IMR-90 (cell line): Measurements from ENCODE around the gene NAGLU. TPM values are rescaled to one million over a fixed set of nuclear protein-coding genes. Genes with fewer than 3 reads are reported as not detected.

Experiments used
- ATAC-seq: fragments of 200-7000 bp; cut with Tn5 transposase; 2 replicates; pipeline ENCODE4 v1.9.1; 2020; ENCODE audit warnings: low read depth, mild to moderate bottlenecking, moderate library complexity
- BruUV-seq: library from RNA; stranded (reverse); fragments of 400-500 nt; replicated peaks from 2 replicates; lab custom pipeline; 2021; lab: Mats Ljungman, UMichigan
- CTCF ChIA-PET: fragments of 300-600 bp; formaldehyde crosslinking; extraction: SDS; loops from one replicate; lab custom pipeline; 2021; ENCODE audit warnings: antibody characterized with exemption; lab: Yijun Ruan, JAX
- POLR2A ChIA-PET: fragments of 300-600 bp; sonication (Branson Sonifier 250); formaldehyde crosslinking; loops from one replicate; lab custom pipeline; 2022; ENCODE audit warnings: antibody characterized with exemption; ENCODE audit not compliant: unreplicated experiment; lab: Charles Lee
- DNase-seq: peaks from one replicate; pipeline ENCODE4 v3.0.0; 2013
- H2AFZ ChIP-seq: replicated peaks from 2 replicates; pipeline ENCODE3; 2013; ENCODE audit warnings: low read length, mild to moderate bottlenecking; ENCODE audit not compliant: poor library complexity
- H2AK5ac ChIP-seq: 2 replicates; pipeline ENCODE4 v1.6.1; 2013; ENCODE audit warnings: low read depth, low read length, inconsistent platforms
- H2AK9ac ChIP-seq: replicated peaks from 2 replicates; pipeline ENCODE3; 2013; ENCODE audit warnings: mild to moderate bottlenecking, low read depth, low read length, moderate library complexity; ENCODE audit not compliant: poor library complexity
- H2BK120ac ChIP-seq: 2 replicates; pipeline ENCODE4 v1.6.1; 2013; ENCODE audit warnings: low read depth, low read length, inconsistent platforms
- H2BK15ac ChIP-seq: 3 replicates; pipeline ENCODE4 v1.6.1; 2013; ENCODE audit warnings: low read depth, low read length, inconsistent platforms
- H2BK20ac ChIP-seq: 2 replicates; pipeline ENCODE4 v1.6.1; 2013; ENCODE audit warnings: low read depth, mild to moderate bottlenecking, inconsistent platforms, low read length, moderate library complexity
- H2BK5ac ChIP-seq: 2 replicates; pipeline ENCODE4 v1.6.1; 2013; ENCODE audit warnings: mild to moderate bottlenecking, low read depth, low read length, inconsistent platforms; ENCODE audit not compliant: poor library complexity, severe bottlenecking
- H3K14ac ChIP-seq: replicated peaks from 2 replicates; pipeline ENCODE4 v1.6.1; 2013; ENCODE audit warnings: low read depth, low read length, inconsistent platforms
- H3K18ac ChIP-seq: 2 replicates; pipeline ENCODE4 v1.6.1; 2013; ENCODE audit warnings: low read depth, low read length, control low read depth
- H3K23ac ChIP-seq: 2 replicates; pipeline ENCODE4 v1.6.1; 2013; ENCODE audit warnings: low read depth, low read length, inconsistent platforms
- H3K27ac ChIP-seq: 2 replicates; pipeline ENCODE4 v1.5.1; 2013; ENCODE audit warnings: mild to moderate bottlenecking, control low read depth, low read length; ENCODE audit not compliant: insufficient read depth
- H3K27me3 ChIP-seq: 2 replicates; pipeline ENCODE4 v1.6.1; 2013; ENCODE audit warnings: low read length; ENCODE audit not compliant: control insufficient read depth, insufficient read depth
- H3K36me3 ChIP-seq: 2 replicates; pipeline ENCODE4 v1.6.1; 2013; ENCODE audit warnings: low read length, mixed read lengths; ENCODE audit not compliant: control insufficient read depth, insufficient read depth
- H3K4ac ChIP-seq: 2 replicates; pipeline ENCODE4 v1.6.1; 2013; ENCODE audit warnings: low read depth, low read length, inconsistent platforms
- H3K4me1 ChIP-seq: 2 replicates; pipeline ENCODE4 v1.6.1; 2013; ENCODE audit warnings: low read length, mixed read lengths; ENCODE audit not compliant: control insufficient read depth, insufficient read depth
- H3K4me2 ChIP-seq: 2 replicates; pipeline ENCODE4 v1.6.1; 2013; ENCODE audit warnings: low read depth, mild to moderate bottlenecking, control low read depth, low read length, moderate library complexity
- H3K4me3 ChIP-seq: 2 replicates; pipeline ENCODE4 v1.5.1; 2013; ENCODE audit warnings: low read depth, mild to moderate bottlenecking, control low read depth, low read length, moderate library complexity; ENCODE audit not compliant: insufficient read depth
- H3K56ac ChIP-seq: 2 replicates; pipeline ENCODE4 v1.6.1; 2013; ENCODE audit warnings: low read length, inconsistent platforms; ENCODE audit not compliant: insufficient read depth; ENCODE audit errors: extremely low read depth
- H3K79me1 ChIP-seq, 2 experiments: 2 replicates each; pipeline ENCODE4 v1.6.1; 2013; ENCODE audit warnings: low read length in 2 of 2, inconsistent platforms in 1 of 2, low read depth in 1 of 2
- H3K9ac ChIP-seq: 2 replicates; pipeline ENCODE4 v1.6.1; 2013; ENCODE audit warnings: low read depth, low read length, control low read depth
- H3K9me1 ChIP-seq: 2 replicates; pipeline ENCODE4 v1.6.1; 2013; ENCODE audit warnings: low read length, inconsistent platforms; ENCODE audit not compliant: insufficient read depth
- H3K9me3 ChIP-seq: 2 replicates; pipeline ENCODE4 v1.6.1; 2013; ENCODE audit warnings: low read length; ENCODE audit not compliant: control insufficient read depth, insufficient read depth
- H4K20me1 ChIP-seq: 2 replicates; pipeline ENCODE4 v1.6.1; 2013; ENCODE audit warnings: low read length, inconsistent platforms; ENCODE audit not compliant: insufficient read depth
- H4K5ac ChIP-seq: 2 replicates; pipeline ENCODE4 v1.6.1; 2013; ENCODE audit warnings: mild to moderate bottlenecking, low read depth, low read length, control low read depth
- H4K8ac ChIP-seq, 2 experiments: 2 replicates each; pipeline ENCODE4 v1.6.1; 2013; ENCODE audit warnings: low read depth in 2 of 2, low read length in 2 of 2, control low read depth in 1 of 2, inconsistent platforms in 1 of 2
- H4K91ac ChIP-seq: 2 replicates; pipeline ENCODE4 v1.6.1; 2013; ENCODE audit warnings: low read depth, low read length, inconsistent platforms; ENCODE audit not compliant: insufficient read depth
- BHLHE40 ChIP-seq: fragments of 150-350 bp; IDR thresholded peaks from 2 replicates; pipeline ENCODE4 v1.6.1; 2016; ENCODE audit warnings: mild to moderate bottlenecking, low read depth, low read length
- CEBPB ChIP-seq: IDR thresholded peaks from 2 replicates; pipeline ENCODE4 v1.6.1; 2012; ENCODE audit warnings: low read depth, low read length, improper control_type of control experiment
- CTCF ChIP-seq: conservative IDR thresholded peaks from 2 replicates; pipeline ENCODE4 v1.5.1; 2012; ENCODE audit warnings: mild to moderate bottlenecking, low read depth, low read length, improper control_type of control experiment
- MAFK ChIP-seq: IDR thresholded peaks from 2 replicates; pipeline ENCODE4 v1.6.1; 2012; ENCODE audit warnings: low read depth, low read length, improper control_type of control experiment
- MXI1 ChIP-seq: IDR thresholded peaks from 2 replicates; pipeline ENCODE4 v1.6.1; 2012; ENCODE audit warnings: low read depth, mild to moderate bottlenecking, low read length, moderate library complexity, borderline replicate concordance
- POLR2A ChIP-seq: IDR thresholded peaks from 2 replicates; pipeline ENCODE4 v1.6.1; 2012; ENCODE audit warnings: mild to moderate bottlenecking, low read depth, low read length
- RCOR1 ChIP-seq: IDR thresholded peaks from 2 replicates; pipeline ENCODE4 v1.6.1; 2012; ENCODE audit warnings: mild to moderate bottlenecking, low read length, improper control_type of control experiment; ENCODE audit not compliant: insufficient replicate concordance
- RFX5 ChIP-seq: IDR thresholded peaks from 2 replicates; pipeline ENCODE4 v1.8.0; 2012; ENCODE audit warnings: low read depth, mild to moderate bottlenecking, low read length, moderate library complexity
- SMC3 ChIP-seq: fragments of 150-350 bp; IDR thresholded peaks from 2 replicates; pipeline ENCODE4 v1.6.1; 2016; ENCODE audit warnings: low read depth, mild to moderate bottlenecking, antibody characterized with exemption, low read length, moderate library complexity
- WGBS, 2 experiments: methylation state at CpG; one replicate each; pipeline versions ENCODE4 v1.1.5 to v1.1.7; 2013; ENCODE audit warnings: missing lambda C conversion rate in 2 of 2; ENCODE audit not compliant: insufficient read length in 1 of 2; ENCODE audit errors: extremely low coverage in 2 of 2; 5-methylcytosine and 5-hydroxymethylcytosine counted together
- dilution Hi-C: fragments of 300-500 bp; cut with HindIII; formaldehyde crosslinking; loops from one replicate; pipeline ENCODE4 v1.14.3; 2018; ENCODE audit warnings: low sequenced_read_pairs; ENCODE audit not compliant: unreplicated experiment
- in situ Hi-C: fragments of 300-500 bp; cut with MboI; formaldehyde crosslinking; loops from 3 replicates; pipeline ENCODE4 v1.14.3; 2019; ENCODE audit warnings: low sequenced_read_pairs, inconsistent platforms, mixed read lengths
- intact Hi-C: fragments of 100-400 bp; cut with micrococcal nuclease; formaldehyde crosslinking; loops from 2 replicates; pipeline ENCODE4 v1.10.0; 2022
- polyA plus RNA-seq, 3 experiments: library from polyadenylated mRNA; depleted of rRNA; stranded (reverse); fragments of >200 nt; gene quantifications; 2 replicates each; pipeline ENCODE4 v1.2.3, GENCODE V29; 2012; ENCODE audit warnings: low replicate concordance in 1 of 3
- total RNA-seq: library from RNA; depleted of rRNA; stranded (reverse); fragments of >200 nt; gene quantifications from 2 replicates; pipeline ENCODE4 v1.2.3, GENCODE V29; 2012
- TF ChIP-seq, protein P1 (sequence below): fragments of 150-350 bp; IDR thresholded peaks from 2 replicates; pipeline ENCODE4 v1.6.1; 2016; ENCODE audit warnings: low read depth, mild to moderate bottlenecking, low read length, moderate library complexity, borderline replicate concordance

Gene NAGLU
- total and polyA plus RNA-seq, 2 of the 4 experiments (the other 2 are of a cell fraction) = 6.5 to 29.2 TPM

DNA sequence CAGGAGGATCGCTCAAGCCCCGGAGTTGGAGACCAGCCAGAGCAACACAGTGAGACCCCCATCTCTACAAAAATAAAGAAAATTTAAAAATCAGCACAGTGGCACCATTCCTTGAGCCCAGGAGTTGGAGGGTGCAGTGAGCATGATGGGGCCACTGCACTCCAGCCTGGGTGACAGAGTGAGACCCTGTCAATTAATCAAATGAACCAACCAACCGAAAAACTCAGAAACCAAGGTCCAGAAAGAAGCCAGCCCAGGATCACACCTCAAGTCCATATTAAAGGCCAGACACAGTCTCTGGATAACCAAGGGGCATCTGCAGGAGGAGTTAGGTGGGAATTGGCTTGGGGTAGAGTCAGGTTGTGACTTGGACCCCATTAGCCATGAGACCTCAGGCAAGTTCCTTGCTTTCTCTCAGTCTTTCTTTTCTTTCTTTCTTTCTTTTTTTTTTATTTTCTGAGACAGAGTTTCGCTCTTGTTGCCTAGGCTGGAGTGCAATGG, 19.1 kb downstream of the NAGLU start:
- no peak for DNase-seq
- CTCF ChIA-PET = no interaction called here
- Histone ChIP-seq H3K18ac (peak overlapping the region; percentile 79), H3K4me1 (peaks cover 5% of the 10 kb centered on the region), H2AK5ac (peak overlapping the region; percentile 96), H3K56ac (peak overlapping the region; percentile 78), H3K9ac (peak overlapping the region; percentile 98), H2BK120ac (peak overlapping the region; percentile 56; the same call in 1 of the 2 replicates), H4K91ac (peak overlapping the region; percentile 84), H4K8ac (peak overlapping the region; percentile 97 to 98), H3K4ac (peak overlapping the region; percentile 87), H2BK5ac (peak overlapping the region; percentile 83), H3K27ac (peak overlapping the region; percentile 98), H3K27me3 (no peaks in the 10 kb centered on the region), H4K5ac (peak overlapping the region; percentile 95), H4K20me1 (no peaks in the 10 kb centered on the region), H3K14ac (peak overlapping the region; percentile 93), H3K23ac (peak overlapping the region; percentile 89), H3K9me1 (no peaks in the 10 kb centered on the region), H2BK15ac (no peak overlapping the region), H3K4me3 (peak overlapping the region; percentile 95), H3K9me3 (no peaks in the 10 kb centered on the region), H2BK20ac (no peak overlapping the region), H3K36me3 (peaks cover 4% of the 10 kb centered on the region; the same call in 1 of the 2 replicates), H2AFZ (peak overlapping the region; percentile 90), H3K4me2 (peak overlapping the region; percentile 88), H2AK9ac (peak overlapping the region; percentile 90), H3K79me1 (peaks cover 11 to 45% of the 10 kb centered on the region in 2 experiments)
- BruUV-seq = no TSS peak
- TF ChIP-seq RFX5 = no peak
- TF ChIP-seq, protein P1, sequence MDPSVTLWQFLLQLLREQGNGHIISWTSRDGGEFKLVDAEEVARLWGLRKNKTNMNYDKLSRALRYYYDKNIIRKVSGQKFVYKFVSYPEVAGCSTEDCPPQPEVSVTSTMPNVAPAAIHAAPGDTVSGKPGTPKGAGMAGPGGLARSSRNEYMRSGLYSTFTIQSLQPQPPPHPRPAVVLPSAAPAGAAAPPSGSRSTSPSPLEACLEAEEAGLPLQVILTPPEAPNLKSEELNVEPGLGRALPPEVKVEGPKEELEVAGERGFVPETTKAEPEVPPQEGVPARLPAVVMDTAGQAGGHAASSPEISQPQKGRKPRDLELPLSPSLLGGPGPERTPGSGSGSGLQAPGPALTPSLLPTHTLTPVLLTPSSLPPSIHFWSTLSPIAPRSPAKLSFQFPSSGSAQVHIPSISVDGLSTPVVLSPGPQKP = no peak
- no peak for TF ChIP-seq MAFK
- no peak for TF ChIP-seq MXI1
- no peak for TF ChIP-seq SMC3
- no peak for TF ChIP-seq POLR2A
- no peak for TF ChIP-seq CTCF
- no peak for TF ChIP-seq CEBPB
- TF ChIP-seq RCOR1 = no peak
- TF ChIP-seq BHLHE40 = no peak
- no CpG with 5 or more reads among the region's 4 CpGs for WGBS, 2 experiments
- in situ Hi-C loops = no loop called here
- ATAC-seq = peak; percentile 1
- dilution Hi-C loops = no loop called here
- intact Hi-C loops = no loop called here
- POLR2A ChIA-PET = no interaction called here
